ENCODE data around the gene BBS9. TPM values are rescaled to one million over a fixed set of nuclear protein-coding genes. Genes with fewer than 3 reads are reported as not detected.
"Not testable (repeated sequence)": the region's sequence is repeated elsewhere in the genome, so short reads cannot be mapped to it uniquely, and the experiment has no call there.

BBS9 gene
- total RNA-seq, 1 donor from 2014 or later: 6.3 TPM

GRCh38 chr7:33477719-33478480, 348.5 kb downstream of the BBS9 start:
- DNase-seq (ENCODE audit: low spot score): no peak
- no peak for ATAC-seq

GRCh38 chr7:33484476-33484875, 355.1 kb downstream of the BBS9 start:
- not testable (repeated sequence) for DNase-seq (ENCODE audit: low spot score); ATAC-seq

GRCh38 chr7:33485747-33486493, 356.6 kb downstream of the BBS9 start:
- no peak for ATAC-seq
- DNase-seq (ENCODE audit: low spot score): no peak

GRCh38 chr7:33486633-33487032, 357.3 kb downstream of the BBS9 start:
- no peak for DNase-seq (ENCODE audit: low spot score)
- no peak for ATAC-seq

- ATAC-seq (no peak), DNase-seq (ENCODE audit: low spot score) (no peak)
Measured at GRCh38 chr7:33487998-33488682, 358.8 kb downstream of the BBS9 start.

GRCh38 chr7:33494474-33494873, 365.1 kb downstream of the BBS9 start:
- DNase-seq (ENCODE audit: low spot score) (no peak), ATAC-seq (no peak)

- ATAC-seq: no peak
- DNase-seq (ENCODE audit: low spot score): no peak
Measured at GRCh38 chr7:33495207-33495606, 365.8 kb downstream of the BBS9 start.

GRCh38 chr7:33497051-33497450, 367.7 kb downstream of the BBS9 start:
- no peak for ATAC-seq
- no peak for DNase-seq (ENCODE audit: low spot score)

- no peak for DNase-seq (ENCODE audit: low spot score)
- ATAC-seq: no peak
Measured at GRCh38 chr7:33500703-33501701, 371.6 kb downstream of the BBS9 start.

- ATAC-seq: no peak
Measured at GRCh38 chr7:33503014-33503413, 373.6 kb downstream of the BBS9 start.

GRCh38 chr7:33503736-33504135, 374.4 kb downstream of the BBS9 start:
- no peak for ATAC-seq
- DNase-seq (ENCODE audit: low spot score): no peak

More at GRCh38 chr7:33503014-33503413, 373.6 kb downstream of the BBS9 start:
- DNase-seq (ENCODE audit: low spot score): no peak

- no peak for DNase-seq (ENCODE audit: low spot score)
- no peak for ATAC-seq
Measured at GRCh38 chr7:33504266-33504665, 374.9 kb downstream of the BBS9 start.

GRCh38 chr7:33509206-33509605, 379.8 kb downstream of the BBS9 start:
- ATAC-seq: no peak
- no peak for DNase-seq (ENCODE audit: low spot score)

- no peak for ATAC-seq
- DNase-seq (ENCODE audit: low spot score): no peak
Measured at GRCh38 chr7:33511778-33512177, 382.4 kb downstream of the BBS9 start.

- no peak for DNase-seq (ENCODE audit: low spot score)
- ATAC-seq: no peak
Measured at GRCh38 chr7:33516568-33516967, 387.2 kb downstream of the BBS9 start.

- no peak for ATAC-seq
- DNase-seq (ENCODE audit: low spot score): no peak
Measured at GRCh38 chr7:33517191-33517590, 387.8 kb downstream of the BBS9 start.

GRCh38 chr7:33527008-33527407, 397.6 kb downstream of the BBS9 start:
- DNase-seq (ENCODE audit: low spot score); ATAC-seq: not testable (repeated sequence)

- not testable (repeated sequence) for ATAC-seq; DNase-seq (ENCODE audit: low spot score)
Measured at GRCh38 chr7:33527613-33528012, 398.2 kb downstream of the BBS9 start.

GRCh38 chr7:33529070-33529469, 399.7 kb downstream of the BBS9 start:
- DNase-seq (ENCODE audit: low spot score) (no peak), ATAC-seq (no peak)

- no peak for ATAC-seq
- DNase-seq (ENCODE audit: low spot score): no peak
Measured at GRCh38 chr7:33530664-33531063, 401.3 kb downstream of the BBS9 start.

Measured in left lobe of liver (tissue), 2 donors.